Fibroblast of gingiva (primary cell): ENCODE data around the gene FRY.

Source experiments
- DNase-seq: peaks from one replicate; pipeline ENCODE4 v3.0.0-alpha.2; 2011; ENCODE audit warnings: low read depth

The FRY gene

GRCh38 chr13:32311188-32311897 is 279.8 kb downstream of the FRY start:
- no peak for DNase-seq

- DNase-seq, result peak; percentile 21
These were observed 283.0 kb downstream of the FRY start for GRCh38 chr13:32314271-32315237.

GRCh38 chr13:32315238-32316027 is 283.9 kb downstream of the FRY start, which contains the start of the genes BRCA2 and ZAR1L:
BRCA2 (plus strand) TSS chr13:32315508; CDS start chr13:32316461, 953 bp downstream.
ZAR1L (minus strand) TSS chr13:32315363; CDS start chr13:32311925, 3,438 bp downstream.
- DNase-seq, result peak; percentile 91

- no peak for DNase-seq
These were observed 284.4 kb downstream of the FRY start for GRCh38 chr13:32316028-32316339.

DNA sequence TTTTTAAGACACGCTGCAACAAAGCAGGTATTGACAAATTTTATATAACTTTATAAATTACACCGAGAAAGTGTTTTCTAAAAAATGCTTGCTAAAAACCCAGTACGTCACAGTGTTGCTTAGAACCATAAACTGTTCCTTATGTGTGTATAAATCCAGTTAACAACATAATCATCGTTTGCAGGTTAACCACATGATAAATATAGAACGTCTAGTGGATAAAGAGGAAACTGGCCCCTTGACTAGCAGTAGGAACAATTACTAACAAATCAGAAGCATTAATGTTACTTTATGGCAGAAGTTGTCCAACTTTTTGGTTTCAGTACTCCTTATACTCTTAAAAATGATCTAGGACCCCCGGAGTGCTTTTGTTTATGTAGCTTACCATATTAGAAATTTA is 284.9 kb downstream of the FRY start:
- no peak for DNase-seq

DNA sequence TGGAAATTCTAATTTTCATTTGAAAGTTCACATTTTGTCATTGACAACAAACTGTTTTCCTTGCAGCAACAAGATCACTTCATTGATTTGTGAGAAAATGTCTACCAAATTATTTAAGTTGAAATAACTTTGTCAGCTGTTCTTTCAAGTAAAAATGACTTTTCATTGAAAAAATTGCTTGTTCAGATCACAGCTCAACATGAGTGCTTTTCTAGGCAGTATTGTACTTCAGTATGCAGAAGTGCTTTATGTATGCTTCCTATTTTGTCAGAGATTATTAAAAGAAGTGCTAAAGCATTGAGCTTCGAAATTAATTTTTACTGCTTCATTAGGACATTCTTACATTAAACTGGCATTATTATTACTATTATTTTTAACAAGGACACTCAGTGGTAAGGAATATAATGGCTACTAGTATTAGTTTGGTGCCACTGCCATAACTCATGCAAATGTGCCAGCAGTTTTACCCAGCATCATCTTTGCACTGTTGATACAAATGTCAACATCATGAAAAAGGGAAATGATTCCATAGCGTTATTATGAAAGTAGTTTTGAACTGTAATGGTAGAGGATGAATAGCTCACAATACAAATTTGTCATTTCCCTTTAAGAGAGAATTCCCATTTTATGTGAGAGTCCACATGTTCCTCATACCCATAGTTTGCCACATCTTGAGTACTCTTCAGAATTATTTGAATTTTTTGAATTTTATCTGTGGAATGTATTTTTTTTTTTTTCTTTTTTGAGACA is 286.3 kb downstream of the FRY start:
- DNase-seq, result no peak

DNA sequence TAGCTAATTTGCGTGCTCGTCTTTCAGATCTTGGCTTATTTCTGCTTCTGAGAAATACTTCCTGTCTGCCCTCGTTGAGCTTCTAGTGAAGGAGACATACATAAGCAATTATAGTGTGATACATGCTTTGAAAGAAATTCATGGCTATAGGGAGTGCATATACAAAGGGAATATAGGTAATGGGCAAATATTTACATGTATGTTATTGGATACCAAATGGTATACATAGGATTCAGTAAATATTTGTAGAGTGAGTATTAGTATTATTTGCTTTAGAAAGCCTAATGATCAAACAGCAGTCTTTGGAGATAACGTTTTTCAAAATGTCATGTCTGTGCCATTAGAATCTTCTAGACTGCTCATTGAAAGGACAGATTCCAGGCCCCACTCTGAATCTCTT is 289.0 kb downstream of the FRY start:
- no peak for DNase-seq

DNA sequence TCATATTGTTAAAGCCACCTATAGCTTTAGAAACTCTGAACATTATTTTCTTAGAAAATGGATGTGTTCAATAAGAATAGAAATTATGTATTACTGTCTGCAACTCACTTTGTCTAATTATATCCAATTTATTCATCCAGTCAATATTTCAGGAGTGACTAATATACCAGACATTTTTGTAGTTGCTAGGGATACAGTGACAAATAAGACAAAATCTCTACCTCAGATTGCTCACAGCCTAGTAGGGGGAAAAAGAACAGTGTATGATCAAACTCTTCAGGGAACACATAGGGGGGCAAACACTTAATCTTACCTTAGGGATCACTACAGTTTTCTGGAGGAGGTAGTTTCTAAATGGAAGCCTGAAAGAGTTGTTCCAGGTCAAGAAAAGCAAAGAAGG is 292.3 kb downstream of the FRY start:
- DNase-seq, result peak; percentile 67

DNA sequence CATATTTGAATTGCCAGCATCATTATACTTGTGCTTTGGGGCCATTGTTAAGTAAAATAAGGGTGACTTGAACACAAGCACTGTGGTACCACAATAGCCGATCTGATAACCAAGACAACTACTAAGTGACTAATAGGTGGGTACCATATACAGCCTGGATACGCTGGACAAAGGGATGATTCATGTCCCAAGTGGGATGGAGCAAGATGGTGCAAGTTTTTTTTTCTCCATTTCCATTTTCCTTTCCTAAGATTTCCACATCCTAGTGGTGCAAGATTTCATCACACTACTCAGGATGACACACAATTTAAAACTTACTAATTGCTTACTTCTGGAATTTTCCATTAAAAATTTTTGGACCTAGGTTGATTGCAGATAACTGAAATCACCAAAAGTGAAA is 298.9 kb downstream of the FRY start:
- peak; percentile 92 for DNase-seq

DNA sequence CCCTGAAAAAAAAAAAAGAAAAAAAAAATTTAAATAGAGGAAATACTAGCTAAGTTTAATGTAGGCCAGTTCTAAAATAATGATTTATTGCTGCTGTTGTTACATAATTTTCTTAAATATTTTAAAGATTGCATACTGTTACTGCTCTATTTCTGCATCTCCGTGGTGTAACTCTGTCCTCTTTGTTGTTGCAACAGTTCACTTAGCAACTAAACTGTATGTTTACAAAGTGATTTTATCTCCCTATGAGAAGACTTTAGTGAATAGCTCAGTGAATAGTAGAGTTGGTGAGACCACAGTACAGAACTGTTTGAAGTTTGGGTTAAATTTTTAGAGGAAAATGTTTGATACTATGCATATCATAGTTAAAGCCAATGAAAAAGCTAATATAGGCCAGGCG is 303.1 kb downstream of the FRY start:
- DNase-seq, result peak; percentile 39

- no peak for DNase-seq
These were observed 309.3 kb downstream of the FRY start for GRCh38 chr13:32340914-32341313.

- no peak for DNase-seq
These were observed 316.1 kb downstream of the FRY start for GRCh38 chr13:32347651-32348050.
